Left cardiac atrium (tissue), 4 donors: Measurements from ENCODE around the gene SUCLG2. TPM values are rescaled to one million over a fixed set of nuclear protein-coding genes. Genes with fewer than 3 reads are reported as not detected.

Experiments used
- ATAC-seq, 2 donors: fragments of 200-7000 bp; cut with Tn5 transposase; one replicate each; pipeline ENCODE4 v1.9.1; 2020; ENCODE audit warnings: mild to moderate bottlenecking in 2 of 2, moderate library complexity in 2 of 2
- DNase-seq: peaks from one replicate; pipeline ENCODE4 v3.0.0-alpha.2; 2020
- intact Hi-C, 2 donors: fragments of 100-400 bp; cut with DNase I; formaldehyde crosslinking; loops; one replicate each; pipeline versions ENCODE4 v1.14.1 to v1.15.1; 2022 to 2023
- long read RNA-seq: library from polyadenylated mRNA; unstranded; transcript quantifications from one replicate; pipeline ENCODE4 v2.0.0, GENCODE V29; 2021
- total RNA-seq, 2 donors: library from RNA; stranded (reverse); fragmentation: NEBNext Ultra II Directional; extraction: Animal tissue kit (Norgen Biotek cat#: 25700); gene quantifications; one replicate each; pipeline ENCODE4 v1.2.1, GENCODE V29; 2021
- donor health status: DM: no; HTN: yes; CAD: no.
- donor health status: DM: no; HTN: yes; CAD: no; lungs with severe emphysema.
- donor health status: DM: yes; HTN: yes; CAD: no.
- donor health status: Dilated cardiomyopathy.

The SUCLG2 gene, protein sequence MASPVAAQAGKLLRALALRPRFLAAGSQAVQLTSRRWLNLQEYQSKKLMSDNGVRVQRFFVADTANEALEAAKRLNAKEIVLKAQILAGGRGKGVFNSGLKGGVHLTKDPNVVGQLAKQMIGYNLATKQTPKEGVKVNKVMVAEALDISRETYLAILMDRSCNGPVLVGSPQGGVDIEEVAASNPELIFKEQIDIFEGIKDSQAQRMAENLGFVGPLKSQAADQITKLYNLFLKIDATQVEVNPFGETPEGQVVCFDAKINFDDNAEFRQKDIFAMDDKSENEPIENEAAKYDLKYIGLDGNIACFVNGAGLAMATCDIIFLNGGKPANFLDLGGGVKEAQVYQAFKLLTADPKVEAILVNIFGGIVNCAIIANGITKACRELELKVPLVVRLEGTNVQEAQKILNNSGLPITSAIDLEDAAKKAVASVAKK
- total RNA-seq, result 10 to 100 TPM; 74.6 to 82.8 TPM
- long read RNA-seq, transcript SUCLG2-201 (11 exons, 2,352 nt), result major isoform, 248 of 262 reads
- long read RNA-seq, partial matches to known transcripts, result 4 of 262 reads
- long read RNA-seq, other reads (novel, unspliced or antisense), result 10 of 262 reads

DNA sequence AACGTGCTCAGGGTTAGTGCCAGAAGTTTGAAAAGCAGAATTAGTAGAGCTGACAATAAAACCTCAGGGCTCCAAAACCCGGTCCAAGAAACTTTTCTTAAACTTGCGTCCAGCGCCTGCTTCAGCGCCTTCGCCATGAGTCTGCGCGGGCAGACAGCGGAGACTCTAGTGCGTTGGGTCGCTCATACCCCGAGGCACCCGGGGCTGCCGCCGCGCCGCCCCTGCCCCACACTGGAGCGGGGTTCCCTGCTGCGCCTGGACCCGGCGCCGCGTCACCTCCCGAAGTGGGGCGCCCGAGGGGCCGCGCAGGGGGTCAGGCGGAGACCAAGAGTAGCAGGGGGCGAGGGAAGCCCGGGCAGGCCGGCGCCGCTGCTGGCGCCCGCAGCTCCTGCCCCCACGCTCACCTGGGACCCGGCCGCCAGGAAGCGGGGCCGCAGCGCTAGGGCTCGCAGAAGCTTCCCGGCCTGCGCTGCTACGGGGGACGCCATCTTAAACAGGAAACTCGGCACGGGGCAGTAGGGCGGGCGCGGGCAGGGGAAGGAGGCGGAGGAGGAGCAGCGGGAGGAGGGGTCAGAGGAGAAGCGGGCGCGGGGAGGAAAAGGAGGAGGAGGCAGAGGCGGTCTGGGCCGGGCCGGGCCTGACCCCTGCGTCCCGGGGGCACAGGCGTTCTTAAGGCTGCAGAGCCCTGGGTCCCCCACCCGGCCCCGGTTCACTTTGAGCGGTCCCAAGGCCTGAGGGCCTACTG, at the start of gene SUCLG2:
TSS of gene SUCLG2 (minus strand) at position 514 of the 745 bp plus-strand sequence. CDS start at position 488, 26 bp downstream.
- peak; percentile 95 for DNase-seq
- intact Hi-C loops, result no loop called here
- ATAC-seq, result peak; percentile 98 to 99

DNA sequence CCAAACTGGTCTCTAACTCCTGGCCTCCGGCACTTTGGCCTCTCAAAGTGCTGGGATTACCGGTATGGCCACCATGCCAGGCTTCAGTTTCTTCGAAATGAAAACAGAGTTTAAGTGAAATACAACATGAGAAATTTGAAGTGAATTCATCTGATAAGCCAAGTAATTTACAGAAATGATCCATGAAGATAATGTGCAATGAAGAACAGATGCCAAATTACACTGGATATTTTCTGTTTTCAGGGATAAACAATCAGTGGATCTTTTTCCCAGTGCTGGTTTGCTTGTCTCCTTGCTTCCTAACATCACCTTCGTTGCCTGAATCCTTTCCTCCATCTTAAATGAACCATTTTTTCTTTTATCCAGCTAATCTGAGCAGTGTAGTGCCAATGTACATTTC, 46.2 kb upstream of the SUCLG2 start:
- ATAC-seq (no peak), DNase-seq (no peak)
- intact Hi-C loops, result no loop called here

DNA sequence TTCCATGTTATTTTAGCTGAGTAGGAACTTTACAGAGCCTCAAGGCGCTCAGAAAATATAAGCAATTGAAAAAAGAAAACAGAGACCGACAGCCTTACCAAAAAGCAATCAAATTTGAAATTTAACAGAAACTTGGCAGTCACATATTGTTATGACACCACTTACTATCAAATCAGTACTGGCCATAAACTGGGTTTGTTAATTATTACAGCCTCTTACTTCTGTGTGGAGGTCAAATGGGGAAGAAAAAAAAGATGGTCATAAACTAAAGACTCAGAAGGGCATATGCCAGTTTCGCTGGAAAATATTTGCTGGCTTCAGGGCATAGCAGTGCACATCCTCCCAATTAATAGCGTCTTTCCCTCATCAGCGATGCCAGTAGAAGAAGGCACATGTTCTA, 45.5 kb upstream of the SUCLG2 start:
- no peak for ATAC-seq
- intact Hi-C loops, result no loop called here
- no peak for DNase-seq

DNA sequence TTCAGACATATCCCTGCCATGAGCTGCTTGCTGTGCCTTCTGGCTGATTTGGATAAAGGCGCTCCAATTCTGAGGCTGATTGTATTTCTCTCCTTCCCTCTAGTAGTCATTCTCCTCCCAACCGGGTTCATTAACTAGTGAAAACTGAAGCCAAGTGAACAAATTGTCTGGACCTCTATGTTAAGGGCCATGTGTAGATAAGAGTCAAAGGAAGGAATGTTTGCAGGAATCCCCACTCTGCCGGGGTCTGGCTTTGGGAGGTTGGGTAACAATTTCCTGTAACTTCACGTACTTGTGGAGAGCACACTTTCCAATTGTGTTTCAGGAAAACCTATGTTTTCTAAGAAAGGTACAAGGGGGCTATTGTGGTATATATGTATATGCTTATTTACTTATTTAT, 38.2 kb upstream of the SUCLG2 start:
- no peak for ATAC-seq
- intact Hi-C loops, result no loop called here
- DNase-seq, result no peak

DNA sequence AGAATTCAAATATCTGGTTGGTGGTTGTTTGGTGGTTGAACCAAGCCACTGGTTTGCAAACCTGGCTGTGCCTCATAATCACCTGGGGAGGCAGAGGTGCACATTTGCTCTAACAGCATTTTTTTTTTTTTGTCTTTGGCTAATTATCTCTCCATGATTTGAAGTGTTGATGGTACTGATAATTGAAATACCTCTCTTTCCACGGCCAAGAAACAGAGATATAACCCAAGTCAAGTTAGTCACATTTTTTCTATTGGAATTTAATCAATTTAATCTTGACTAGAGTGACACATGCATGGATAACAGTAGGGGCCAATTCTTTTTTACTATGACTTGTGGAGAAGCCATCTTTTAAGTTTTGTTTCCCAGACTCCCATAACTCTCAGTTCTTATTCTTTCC, 37.5 kb upstream of the SUCLG2 start:
- no peak for DNase-seq
- ATAC-seq, result no peak
- intact Hi-C loops, result no loop called here

DNA sequence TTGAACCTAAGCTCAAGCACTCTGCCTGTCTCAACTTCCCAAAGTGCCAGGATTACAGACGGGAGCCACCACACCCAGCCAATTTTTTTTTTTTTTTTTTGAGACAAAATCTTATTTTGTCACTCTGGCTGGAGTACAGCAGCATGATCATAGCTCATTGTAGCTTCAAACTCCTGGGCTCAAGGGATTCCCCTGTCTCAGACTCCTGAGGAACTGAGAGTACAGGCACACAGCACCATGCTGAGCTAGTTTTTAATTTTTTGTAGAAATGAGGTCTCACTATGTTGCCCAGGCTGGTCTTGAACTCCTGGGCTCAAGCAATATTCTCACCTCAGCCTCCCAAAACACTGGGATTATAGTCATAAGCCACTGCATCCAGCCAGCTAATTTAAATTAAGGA, 36.8 kb upstream of the SUCLG2 start:
- no peak for DNase-seq
- intact Hi-C loops, result no loop called here
- no peak for ATAC-seq

DNA sequence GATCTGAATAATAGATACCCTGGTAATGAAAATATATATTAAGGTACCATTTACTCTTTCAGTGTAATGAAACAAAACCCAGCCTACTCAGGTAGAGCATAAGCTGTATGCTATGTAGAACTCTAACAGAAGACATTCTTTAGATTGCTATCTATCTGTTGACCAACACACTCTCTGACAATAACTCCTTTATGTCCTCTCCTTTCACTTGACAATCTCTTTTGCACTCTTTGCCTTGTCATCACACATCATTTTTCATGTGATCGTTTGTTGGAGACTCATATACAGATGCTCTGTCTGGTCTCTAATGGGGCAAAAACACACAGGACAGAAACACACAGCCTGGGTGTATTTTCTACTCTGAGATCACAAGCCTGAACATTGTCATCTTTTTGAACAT, 35.4 kb upstream of the SUCLG2 start:
- intact Hi-C loops, result no loop called here
- no peak for DNase-seq
- ATAC-seq, result no peak

DNA sequence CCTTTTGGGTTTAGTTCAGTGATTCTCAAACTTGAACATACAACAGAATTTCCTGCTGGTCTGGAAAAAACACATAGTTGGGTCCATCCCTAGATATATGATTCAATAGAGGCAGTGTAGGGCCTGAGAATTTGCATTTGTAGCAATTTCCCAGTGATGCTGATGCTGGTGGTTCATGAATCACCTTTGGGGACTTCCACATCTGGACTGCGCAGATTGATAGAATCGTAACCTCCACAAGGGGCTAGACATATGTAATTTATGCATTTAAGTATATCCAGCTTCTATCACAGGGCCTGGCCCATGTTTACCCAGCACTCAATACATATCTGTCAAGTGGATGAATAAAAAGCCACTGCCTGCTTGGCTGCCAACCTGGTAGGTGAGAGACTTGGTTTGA, 33.8 kb upstream of the SUCLG2 start:
- no peak for DNase-seq
- ATAC-seq, result no peak
- intact Hi-C loops, result no loop called here

DNA sequence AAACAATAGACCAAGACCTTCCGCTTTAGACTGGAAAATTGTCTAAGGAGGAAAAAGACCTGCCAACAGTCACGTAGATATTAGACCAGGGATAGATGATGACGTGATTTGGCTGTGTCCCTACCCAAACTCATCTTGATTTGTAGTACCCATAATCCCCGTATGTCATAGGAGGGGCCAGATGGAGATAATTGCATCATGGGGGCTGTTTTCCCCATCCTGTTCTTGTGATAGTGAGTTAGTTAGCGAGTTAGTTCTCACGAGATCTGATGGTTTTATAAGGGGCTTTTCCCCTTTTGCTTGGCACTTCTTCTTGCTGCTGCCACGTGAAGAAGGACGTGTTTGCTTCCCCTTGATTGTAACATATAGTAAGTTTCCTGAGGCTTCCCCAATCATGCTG, 31.7 kb upstream of the SUCLG2 start:
- no peak for DNase-seq
- intact Hi-C loops, result no loop called here
- ATAC-seq, result no peak

DNA sequence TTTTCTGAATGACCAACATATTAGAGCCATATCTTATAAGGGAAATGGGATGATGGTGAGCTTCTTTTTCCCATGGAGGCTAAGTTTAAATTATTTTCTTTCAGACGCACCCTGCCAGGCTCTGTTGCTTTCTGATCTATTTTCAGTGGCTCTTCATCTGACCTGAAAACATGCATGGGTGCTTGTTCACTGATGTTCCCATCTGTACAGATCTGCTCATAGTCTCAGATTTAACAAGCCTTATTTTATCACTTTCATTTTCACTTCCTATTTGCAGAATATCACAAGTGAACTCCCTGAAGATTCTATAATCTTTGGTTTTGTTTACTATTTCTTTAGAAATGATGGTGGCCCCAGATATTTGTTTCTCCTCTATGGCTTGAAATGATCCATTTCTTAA, 31.1 kb upstream of the SUCLG2 start:
- no peak for DNase-seq
- ATAC-seq, result no peak
- intact Hi-C loops, result no loop called here

DNA sequence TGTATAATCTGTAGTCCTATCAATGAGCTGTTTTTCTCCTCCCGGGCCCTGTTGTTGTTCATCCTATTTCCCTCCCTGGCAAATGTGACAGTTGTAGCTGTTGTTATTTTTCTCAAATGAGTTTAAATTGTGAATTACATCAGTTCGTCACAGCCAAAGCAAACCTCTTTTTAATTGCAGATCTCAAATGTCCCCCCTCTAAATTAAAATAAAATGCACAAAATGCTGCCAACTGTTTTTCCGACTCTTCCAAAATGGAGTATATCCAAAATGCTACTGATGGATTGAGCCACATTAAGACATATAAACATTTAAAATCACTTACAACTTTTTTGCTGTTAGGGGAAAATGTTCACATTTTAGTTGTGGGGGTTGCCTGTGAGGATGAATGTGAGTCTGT, 29.8 kb upstream of the SUCLG2 start:
- DNase-seq, result no peak

DNA sequence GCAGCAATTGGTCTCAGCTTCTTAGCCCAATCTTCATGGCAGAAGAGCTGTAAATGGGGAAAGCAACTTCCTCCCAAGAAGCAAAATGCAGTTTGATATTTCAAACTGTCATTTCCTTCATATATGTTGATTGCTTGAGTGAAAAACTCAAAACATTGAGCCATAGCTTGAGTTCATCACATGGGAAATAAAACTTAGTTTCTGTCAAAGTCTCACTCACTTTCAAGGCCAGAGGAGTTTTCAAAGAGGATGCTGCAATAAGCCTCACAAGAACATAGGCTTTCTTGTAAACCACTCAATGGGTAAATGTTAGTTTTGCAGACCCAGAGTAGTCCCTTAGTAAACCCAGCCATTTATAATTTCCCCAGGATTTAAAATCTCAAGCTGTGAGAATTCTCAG, 29.1 kb upstream of the SUCLG2 start:
- DNase-seq (no peak), ATAC-seq (no peak)
- intact Hi-C loops, result no loop called here

More for the DNA sequence above, 29.8 kb upstream of the SUCLG2 start:
- ATAC-seq, result no peak
- intact Hi-C loops, result no loop called here

DNA sequence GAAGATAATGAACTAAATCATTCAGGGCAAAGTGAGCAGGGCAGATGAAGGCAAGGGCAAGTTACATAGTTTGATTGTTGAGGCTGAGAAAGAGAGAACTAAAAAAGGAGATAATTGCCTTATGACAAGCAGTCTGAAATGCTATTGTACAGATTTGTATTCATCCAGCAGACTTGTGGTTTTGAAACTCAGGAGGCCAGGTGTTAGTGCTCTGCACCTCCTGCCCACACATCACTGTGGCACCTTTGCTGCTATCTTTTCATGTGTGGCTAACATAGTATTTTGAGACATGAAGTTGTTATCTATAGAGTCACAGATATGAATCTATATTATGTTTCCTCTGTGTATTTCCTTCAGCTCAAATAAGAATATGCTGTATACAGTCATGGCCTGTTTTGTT, 24.3 kb upstream of the SUCLG2 start:
- DNase-seq, result no peak
- ATAC-seq, result no peak
- intact Hi-C loops, result no loop called here

DNA sequence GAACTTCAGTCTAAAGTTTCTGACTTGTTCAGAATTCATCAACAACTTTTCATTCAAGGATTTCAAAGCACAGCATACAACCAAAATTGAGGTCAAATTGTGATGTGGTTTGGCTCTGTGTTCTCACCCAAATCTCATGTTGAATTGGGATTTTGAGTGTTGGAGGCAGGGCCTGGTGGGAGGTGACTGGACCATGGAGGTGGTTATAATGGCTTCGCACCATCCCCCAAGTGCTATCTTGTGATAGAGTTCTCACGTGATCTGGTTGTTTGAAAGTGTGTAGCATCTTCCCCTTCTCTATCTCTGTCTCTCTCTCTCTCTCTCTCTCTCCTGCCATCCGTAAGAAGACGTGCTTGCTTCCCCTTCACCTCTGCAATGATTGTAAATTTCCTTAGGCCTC, 19.6 kb upstream of the SUCLG2 start:
- ATAC-seq, result no peak
- intact Hi-C loops, result no loop called here
- DNase-seq, result no peak

DNA sequence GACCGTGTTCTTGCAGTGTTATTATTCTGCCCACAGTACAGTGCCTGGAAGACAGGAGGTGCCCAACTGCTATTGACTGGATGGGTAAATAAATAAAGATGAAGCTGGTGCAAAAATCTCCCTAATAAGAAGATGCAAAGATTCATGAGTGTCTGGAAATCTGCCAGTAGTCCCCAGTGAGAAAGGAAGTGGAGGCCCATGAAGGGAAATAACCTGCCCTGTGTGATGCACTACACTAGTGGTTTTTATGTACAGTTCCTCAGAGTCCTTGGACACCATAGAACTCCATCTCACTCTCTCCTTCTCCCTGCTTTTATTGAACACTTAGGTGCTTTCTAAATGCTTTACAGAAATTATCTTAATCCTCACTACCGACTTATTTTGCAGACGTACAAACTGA, 8.3 kb upstream of the SUCLG2 start:
- ATAC-seq (no peak), DNase-seq (no peak)
- intact Hi-C loops, result no loop called here

DNA sequence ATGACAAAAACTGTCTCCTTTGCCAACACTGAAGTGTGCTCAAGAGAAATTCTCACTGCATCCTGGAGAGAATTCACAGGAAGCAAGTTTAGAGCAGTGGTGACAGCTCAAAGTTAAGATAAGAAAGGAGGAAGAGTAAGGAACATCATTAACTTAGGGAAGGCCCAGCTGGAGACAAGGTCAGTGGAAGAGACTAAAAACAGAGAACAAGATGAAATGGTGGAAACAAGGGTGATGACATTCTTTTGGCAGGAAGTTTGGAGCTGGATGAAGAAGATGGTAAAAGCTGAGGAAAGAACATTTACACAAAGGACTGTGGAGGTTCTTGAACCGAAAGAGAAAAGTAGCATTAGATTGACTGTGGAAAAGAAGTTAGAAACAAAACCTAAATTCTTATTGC, 6.7 kb upstream of the SUCLG2 start:
- ATAC-seq (peak in 1 of 2 donors; percentile 77), DNase-seq (no peak)
- intact Hi-C loops, result no loop called here

DNA sequence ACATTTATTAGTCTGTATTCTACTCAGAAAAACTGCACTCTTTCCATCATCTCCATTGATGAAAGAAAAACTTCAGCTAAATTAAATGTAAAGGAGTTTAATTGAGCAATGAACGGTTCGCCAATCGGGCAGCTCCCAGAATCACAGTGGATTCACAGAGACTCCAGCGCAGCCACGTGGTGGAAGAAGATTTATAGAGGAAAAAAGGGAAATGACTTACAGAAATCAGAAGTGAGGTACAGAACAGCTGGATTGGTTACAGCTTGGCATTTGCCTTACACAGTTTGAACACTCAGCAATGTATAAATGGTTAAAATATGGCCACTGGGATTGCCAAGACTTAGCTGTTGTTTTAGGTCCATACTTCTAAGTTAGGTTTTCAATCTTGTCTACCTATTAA, 2.8 kb upstream of the SUCLG2 start:
- ATAC-seq (no peak), DNase-seq (no peak)
- intact Hi-C loops, result no loop called here

DNA sequence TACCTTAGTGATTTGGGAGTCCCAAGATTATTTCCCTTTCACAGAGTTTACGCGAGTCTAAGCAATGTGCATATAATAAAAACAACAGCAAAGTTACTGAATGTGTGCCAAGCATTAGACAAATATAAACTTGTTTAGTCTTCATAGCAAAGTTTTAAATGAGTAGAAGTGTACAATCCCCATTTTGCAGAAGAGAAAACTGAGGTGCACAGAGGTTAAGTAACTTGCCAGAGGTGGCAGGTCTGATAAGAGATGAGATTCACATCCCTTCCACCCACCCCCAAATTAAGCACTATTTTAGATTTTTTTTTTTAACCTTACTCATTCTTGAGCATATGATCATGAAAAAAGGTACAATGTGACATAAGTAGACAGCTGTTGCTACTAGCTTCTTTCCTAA, 2.2 kb upstream of the SUCLG2 start:
- intact Hi-C loops, result no loop called here
- ATAC-seq (no peak), DNase-seq (no peak)

DNA sequence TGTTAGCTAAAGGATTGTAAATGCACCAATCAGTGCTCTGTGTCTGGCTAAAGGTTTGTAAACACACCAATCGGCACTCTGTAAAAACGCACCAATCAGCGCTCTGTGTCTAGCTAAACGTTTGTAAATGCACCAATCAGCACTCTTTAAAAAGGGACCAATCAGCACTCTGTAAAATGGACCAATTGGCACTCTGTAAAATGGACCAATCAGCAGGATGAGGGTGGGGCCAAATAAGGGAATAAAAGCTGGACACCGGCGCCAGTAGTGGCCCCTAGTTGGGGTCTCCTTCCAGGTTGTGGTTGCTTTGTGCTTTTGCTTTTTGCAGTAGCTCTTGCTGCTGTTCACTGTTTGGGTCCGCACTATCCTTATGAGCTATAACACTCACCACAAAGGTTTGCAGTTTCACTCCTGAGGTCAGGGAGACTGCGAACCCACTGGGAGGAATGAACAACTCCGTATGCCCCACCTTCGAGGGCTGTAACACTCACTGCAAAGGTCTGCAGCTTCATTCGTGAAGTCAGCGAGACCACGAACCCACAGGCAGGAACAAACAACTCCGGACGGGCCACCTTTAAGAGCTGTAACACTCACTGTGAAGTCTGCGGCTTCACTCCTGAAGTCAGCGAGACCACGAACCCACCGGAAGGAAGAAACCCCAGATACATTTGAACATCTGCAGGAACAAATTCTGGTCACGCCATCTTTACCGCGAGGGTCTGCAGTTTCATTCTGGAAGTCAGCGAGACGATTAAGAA, 1.1 kb upstream of the SUCLG2 start:
- ATAC-seq, result no peak
- intact Hi-C loops, result no loop called here
- peak; percentile 26 for DNase-seq

DNA sequence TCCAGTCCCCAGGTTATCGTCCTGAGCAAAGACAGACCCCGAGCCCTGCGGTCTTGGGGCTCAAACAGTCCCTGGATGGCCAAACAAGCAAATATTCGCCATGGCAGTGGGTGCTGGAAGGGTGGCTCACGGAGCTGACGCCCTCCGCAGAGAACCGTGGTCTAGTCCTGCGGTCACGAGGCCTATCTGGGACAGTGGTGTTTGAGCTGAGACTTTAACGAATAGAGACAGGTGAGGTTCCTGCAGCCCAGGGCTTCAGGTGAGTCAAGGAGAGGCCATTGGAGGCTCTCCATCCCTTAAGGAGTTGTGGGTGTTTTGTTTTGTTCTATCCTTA, 399 bp upstream of the SUCLG2 start:
- ATAC-seq, result peak in 1 of 2 donors; percentile 9
- DNase-seq, result no peak
- intact Hi-C loops, result no loop called here
